MCF 10A (cell line): ENCODE results near the gene CAMK2B. TPM values are rescaled to one million over a fixed set of nuclear protein-coding genes. Genes with fewer than 3 reads are reported as not detected.

ENCODE experiments used
- BruUV-seq: library from RNA; stranded (reverse); fragments of 400-500 nt; replicated peaks from 2 replicates; lab custom pipeline; 2021; lab: Mats Ljungman, UMichigan
- CTCF ChIA-PET: fragments of 300-600 bp; sonication (Branson Sonifier 250); formaldehyde crosslinking; extraction: SDS; loops from one replicate; lab custom pipeline; 2021; ENCODE audit warnings: antibody characterized with exemption, inconsistent platforms; lab: Yijun Ruan, JAX
- POLR2A ChIA-PET: fragments of 300-600, 350-650 bp; sonication (Branson Sonifier 250); formaldehyde crosslinking; extraction: SDS; loops from one replicate; lab custom pipeline; 2020; ENCODE audit warnings: antibody characterized with exemption, inconsistent platforms; lab: Yijun Ruan, JAX
- DNase-seq: peaks from one replicate; pipeline ENCODE4 v3.0.0-alpha.2; 2018; ENCODE audit not compliant: unreplicated experiment
- H3K27ac Mint-ChIP-seq: one replicate; pipeline ENCODE4 v1.8.0; 2022; ENCODE audit warnings: mild to moderate bottlenecking, low read depth, mixed read lengths; ENCODE audit not compliant: unreplicated experiment
- H3K27me3 Mint-ChIP-seq: one replicate; pipeline ENCODE4 v1.8.0; 2022; ENCODE audit warnings: mixed read lengths; ENCODE audit not compliant: insufficient read depth, unreplicated experiment
- H3K36me3 Mint-ChIP-seq: one replicate; pipeline ENCODE4 v1.8.0; 2022; ENCODE audit warnings: mild to moderate bottlenecking, moderate library complexity, mixed read lengths; ENCODE audit not compliant: insufficient read depth, unreplicated experiment
- H3K4me1 Mint-ChIP-seq: one replicate; pipeline ENCODE4 v1.8.0; 2022; ENCODE audit warnings: mixed read lengths; ENCODE audit not compliant: insufficient read depth, unreplicated experiment
- H3K4me3 Mint-ChIP-seq: one replicate; pipeline ENCODE4 v1.8.0; 2022; ENCODE audit warnings: mild to moderate bottlenecking, moderate library complexity, mixed read lengths; ENCODE audit not compliant: unreplicated experiment
- H3K9me3 Mint-ChIP-seq: one replicate; pipeline ENCODE4 v1.8.0; 2022; ENCODE audit warnings: mixed read lengths; ENCODE audit not compliant: unreplicated experiment
- intact Hi-C: fragments of 100-400 bp; cut with micrococcal nuclease; formaldehyde crosslinking; loops from 2 replicates; pipeline ENCODE4 v1.14.1; 2022
- total RNA-seq: library from RNA; stranded (reverse); gene quantifications from 2 replicates; pipeline ENCODE4 v1.2.3, GENCODE V29; 2022
- TF ChIP-seq, protein P1 (sequence below): fragments of 200-600 bp; IDR thresholded peaks from one replicate; pipeline ENCODE4 v1.8.0; 2022; ENCODE audit warnings: antibody characterized with exemption, mild to moderate bottlenecking; ENCODE audit not compliant: unreplicated experiment

Gene CAMK2B
- total RNA-seq, 1 experiment from 2014 or later = 1.8 TPM

DNA sequence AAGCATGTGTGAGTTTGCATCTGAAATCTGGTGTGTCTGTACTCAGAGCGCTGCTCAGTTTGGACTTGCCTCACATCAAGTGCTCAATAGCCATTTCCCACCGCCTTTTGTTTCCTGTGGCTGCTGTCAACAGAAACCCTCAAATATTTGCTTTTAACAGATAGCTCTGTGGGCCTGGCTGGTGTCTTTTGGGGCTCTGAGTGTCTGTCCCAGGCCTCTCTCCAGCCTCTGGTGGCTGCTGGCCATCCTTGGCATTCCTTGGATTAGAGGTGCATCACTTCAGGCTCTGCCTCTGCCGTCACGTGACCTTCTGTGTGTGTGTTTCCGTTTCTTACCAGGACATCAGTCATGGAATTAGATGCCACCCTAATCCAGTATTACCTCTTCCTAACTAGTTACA, 115.3 kb downstream of the CAMK2B start:
- ChIA-PET POLR2A (interaction anchor here (3.5 kb wide), 1 partner anchor 9 kb away, joined by 14 read pairs; the partner anchor contains the start of gene YKT6), CTCF (interaction anchor here (1.3 to 1.5 kb wide), 2 partner anchors 9 to 79 kb away, joined by 4 to 5 read pairs; partner anchors contain the start of gene YKT6)
- BruUV-seq = no TSS peak
- Mint-ChIP-seq H3K27me3 (no peaks in the 10 kb centered on the region), H3K36me3 (peaks cover 65% of the 10 kb centered on the region), H3K9me3 (no peaks in the 10 kb centered on the region), H3K4me1 (peaks cover 5% of the 10 kb centered on the region), H3K27ac (no peak overlapping the region), H3K4me3 (no peak overlapping the region)
- no peak for DNase-seq
- TF ChIP-seq, protein P1, sequence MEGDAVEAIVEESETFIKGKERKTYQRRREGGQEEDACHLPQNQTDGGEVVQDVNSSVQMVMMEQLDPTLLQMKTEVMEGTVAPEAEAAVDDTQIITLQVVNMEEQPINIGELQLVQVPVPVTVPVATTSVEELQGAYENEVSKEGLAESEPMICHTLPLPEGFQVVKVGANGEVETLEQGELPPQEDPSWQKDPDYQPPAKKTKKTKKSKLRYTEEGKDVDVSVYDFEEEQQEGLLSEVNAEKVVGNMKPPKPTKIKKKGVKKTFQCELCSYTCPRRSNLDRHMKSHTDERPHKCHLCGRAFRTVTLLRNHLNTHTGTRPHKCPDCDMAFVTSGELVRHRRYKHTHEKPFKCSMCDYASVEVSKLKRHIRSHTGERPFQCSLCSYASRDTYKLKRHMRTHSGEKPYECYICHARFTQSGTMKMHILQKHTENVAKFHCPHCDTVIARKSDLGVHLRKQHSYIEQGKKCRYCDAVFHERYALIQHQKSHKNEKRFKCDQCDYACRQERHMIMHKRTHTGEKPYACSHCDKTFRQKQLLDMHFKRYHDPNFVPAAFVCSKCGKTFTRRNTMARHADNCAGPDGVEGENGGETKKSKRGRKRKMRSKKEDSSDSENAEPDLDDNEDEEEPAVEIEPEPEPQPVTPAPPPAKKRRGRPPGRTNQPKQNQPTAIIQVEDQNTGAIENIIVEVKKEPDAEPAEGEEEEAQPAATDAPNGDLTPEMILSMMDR = no peak
- intact Hi-C loops = no loop called here

DNA sequence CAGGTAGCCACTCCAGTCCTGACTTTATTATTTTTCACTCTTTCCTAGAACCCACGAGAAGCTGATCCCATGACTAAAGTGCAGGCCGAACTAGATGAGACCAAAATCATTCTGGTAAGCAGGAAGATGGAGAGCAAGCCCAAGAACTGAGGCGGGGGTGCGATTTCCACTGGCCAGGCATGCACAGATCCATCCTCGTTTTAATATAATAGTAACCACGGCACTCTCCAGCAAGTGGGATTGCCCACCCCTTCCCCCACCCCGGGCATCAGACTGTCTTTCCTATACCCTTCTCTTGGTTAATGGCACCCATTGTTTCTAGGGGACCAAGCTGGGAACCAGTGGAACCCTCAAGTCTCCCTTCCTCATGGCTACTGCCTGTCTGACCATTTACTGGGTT, 117.3 kb downstream of the CAMK2B start:
- Mint-ChIP-seq H3K36me3 (peaks cover 73% of the 10 kb centered on the region), H3K27ac (no peak overlapping the region), H3K4me1 (peaks cover 13% of the 10 kb centered on the region), H3K4me3 (no peak overlapping the region), H3K9me3 (no peaks in the 10 kb centered on the region), H3K27me3 (no peaks in the 10 kb centered on the region)
- TF ChIP-seq, protein P1 = no peak
- POLR2A ChIA-PET = interaction anchor here (0.9 kb wide), 1 partner anchor 164 kb away, joined by 3 read pairs; no protein-coding TSS in a partner anchor
- no TSS peak for BruUV-seq
- CTCF ChIA-PET = interaction anchor here (1.7 kb wide), 1 partner anchor 269 kb away, joined by 10 read pairs; no protein-coding TSS in a partner anchor
- no peak for DNase-seq
- intact Hi-C loops = no loop called here

DNA sequence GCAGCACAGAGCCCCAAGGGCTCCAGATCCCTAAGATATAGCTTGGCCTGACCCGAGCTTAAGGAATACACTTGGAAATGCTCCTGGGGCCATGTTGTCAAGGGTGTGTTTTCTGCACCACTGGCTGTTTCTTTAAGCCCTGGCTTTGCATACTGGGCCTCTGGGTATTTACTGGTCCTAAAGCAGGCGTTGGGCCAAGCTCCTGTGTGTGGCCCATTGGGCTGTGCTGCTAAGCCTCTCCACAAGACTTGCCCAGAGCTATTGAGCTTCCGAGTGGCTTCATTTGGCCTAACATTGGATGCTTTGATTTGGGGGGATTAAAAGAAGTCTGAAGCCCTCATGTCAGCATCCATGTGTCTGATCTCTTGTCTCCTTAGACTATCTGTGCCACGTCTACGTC, 119.4 kb downstream of the CAMK2B start:
- H3K27ac Mint-ChIP-seq = no peak overlapping the region
- POLR2A ChIA-PET = interaction anchor here (0.6 kb wide), 1 partner anchor 175 kb away, joined by 3 read pairs; no protein-coding TSS in a partner anchor
- peaks cover 55% of the 10 kb centered on the region for H3K36me3 Mint-ChIP-seq
- no peak for DNase-seq
- no peak overlapping the region for H3K4me3 Mint-ChIP-seq
- H3K9me3 Mint-ChIP-seq = no peaks in the 10 kb centered on the region
- no TSS peak for BruUV-seq
- H3K27me3 Mint-ChIP-seq = no peaks in the 10 kb centered on the region
- H3K4me1 Mint-ChIP-seq = peaks cover 22% of the 10 kb centered on the region
- intact Hi-C loops = no loop called here
- CTCF ChIA-PET = interaction anchor here (0.6 to 0.7 kb wide), 3 partner anchors 9 to 367 kb away, joined by 3 read pairs; no protein-coding TSS in a partner anchor
- TF ChIP-seq, protein P1 = no peak

DNA sequence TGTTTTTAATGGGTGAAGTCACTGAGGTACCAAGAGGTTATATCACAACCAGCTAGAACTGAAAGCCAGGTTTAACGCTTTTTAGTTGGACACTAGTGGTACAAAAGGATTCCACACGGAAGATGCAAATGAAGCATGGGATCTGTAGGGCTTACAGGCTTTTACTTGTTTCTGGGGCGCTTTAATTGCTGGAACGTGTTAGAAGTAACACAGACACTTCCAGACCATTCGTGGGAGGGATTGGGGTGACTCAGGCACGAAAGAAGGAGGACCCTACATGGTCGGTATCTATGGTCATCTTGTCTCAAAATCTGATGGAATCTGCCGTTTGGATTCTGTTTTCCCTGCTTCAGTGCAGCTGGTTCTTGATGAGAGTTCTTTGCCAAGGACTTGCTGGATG, 123.6 kb downstream of the CAMK2B start:
- H3K27me3 Mint-ChIP-seq = no peaks in the 10 kb centered on the region
- no TSS peak for BruUV-seq
- peaks cover 22% of the 10 kb centered on the region for H3K4me1 Mint-ChIP-seq
- CTCF ChIA-PET = interaction anchor here (0.9 to 2.9 kb wide), 5 partner anchors 9 to 182 kb away, joined by 4 to 12 read pairs (median 5); no protein-coding TSS in a partner anchor
- no peaks in the 10 kb centered on the region for H3K9me3 Mint-ChIP-seq
- H3K4me3 Mint-ChIP-seq = peak overlapping the region; percentile 78
- H3K27ac Mint-ChIP-seq = peak overlapping the region; percentile 75
- intact Hi-C loops = loop anchor here (5.0 kb wide), 1 partner anchor 80 kb away; the partner anchor contains the start of gene POLD2
- no peak for DNase-seq
- TF ChIP-seq, protein P1 = no peak
- POLR2A ChIA-PET = interaction anchor here (0.7 to 2.4 kb wide), 11 partner anchors 9 to 380 kb away, joined by 3 to 14 read pairs (median 4); partner anchors contain the start of genes DBNL, POLD2 and TMED4
- peaks cover 15% of the 10 kb centered on the region for H3K36me3 Mint-ChIP-seq
